Retinal pigment epithelial cell (primary cell): Measurements from ENCODE around the gene THAP4.

ENCODE experiments used
- DNase-seq: peaks from one replicate; pipeline ENCODE4 v3.0.0-alpha.2; 2010; ENCODE audit warnings: low read depth
- H3K4me3 ChIP-seq: 2 replicates; pipeline ENCODE4 v1.5.1; 2011; ENCODE audit warnings: mild to moderate bottlenecking, low read length, control low read depth, moderate library complexity
- TF ChIP-seq, protein P1 (sequence below): conservative IDR thresholded peaks from 2 replicates; pipeline ENCODE4 v1.5.1; 2011; ENCODE audit warnings: low read depth, low read length, control low read depth, inconsistent platforms

THAP4 gene, protein sequence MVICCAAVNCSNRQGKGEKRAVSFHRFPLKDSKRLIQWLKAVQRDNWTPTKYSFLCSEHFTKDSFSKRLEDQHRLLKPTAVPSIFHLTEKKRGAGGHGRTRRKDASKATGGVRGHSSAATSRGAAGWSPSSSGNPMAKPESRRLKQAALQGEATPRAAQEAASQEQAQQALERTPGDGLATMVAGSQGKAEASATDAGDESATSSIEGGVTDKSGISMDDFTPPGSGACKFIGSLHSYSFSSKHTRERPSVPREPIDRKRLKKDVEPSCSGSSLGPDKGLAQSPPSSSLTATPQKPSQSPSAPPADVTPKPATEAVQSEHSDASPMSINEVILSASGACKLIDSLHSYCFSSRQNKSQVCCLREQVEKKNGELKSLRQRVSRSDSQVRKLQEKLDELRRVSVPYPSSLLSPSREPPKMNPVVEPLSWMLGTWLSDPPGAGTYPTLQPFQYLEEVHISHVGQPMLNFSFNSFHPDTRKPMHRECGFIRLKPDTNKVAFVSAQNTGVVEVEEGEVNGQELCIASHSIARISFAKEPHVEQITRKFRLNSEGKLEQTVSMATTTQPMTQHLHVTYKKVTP

DNA sequence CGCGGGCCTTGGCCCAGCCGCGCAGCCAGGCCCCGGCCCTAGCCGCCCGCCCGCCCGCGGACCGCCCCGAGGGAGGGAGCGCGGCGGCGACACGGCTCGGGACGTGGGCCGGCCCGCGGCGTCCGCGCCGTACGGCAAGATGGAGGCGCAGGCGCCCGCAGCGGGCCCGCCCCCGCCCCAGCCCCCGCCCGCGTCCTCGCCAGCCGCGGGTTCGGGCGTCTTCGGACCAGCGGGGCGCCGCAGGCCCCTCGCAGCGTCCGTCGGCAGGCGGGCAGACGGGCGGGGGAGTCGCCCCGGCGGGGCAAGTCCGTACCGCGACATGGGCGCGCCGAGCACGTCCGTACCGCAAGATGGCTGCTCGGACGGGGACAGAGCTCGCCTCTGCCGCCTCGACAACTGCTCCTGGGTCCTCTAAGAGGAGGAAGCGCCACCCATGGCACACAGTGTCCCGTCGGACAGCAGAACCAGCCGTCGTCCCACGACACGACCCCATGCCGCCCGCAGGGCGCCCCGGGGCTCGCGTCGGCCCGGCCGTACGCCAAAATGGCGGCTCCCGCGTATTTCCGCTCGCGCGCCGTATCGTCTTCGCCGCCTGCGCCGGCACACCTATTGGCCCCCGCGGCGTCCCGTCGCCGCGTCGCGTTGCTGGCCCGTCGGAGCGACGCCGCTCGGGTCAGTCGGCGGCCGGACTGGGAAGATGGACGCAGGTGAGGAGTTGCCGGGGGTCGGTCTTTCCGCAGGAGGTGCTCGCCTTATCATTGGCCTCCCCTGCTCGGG, at the start of gene THAP4, which contains the start of gene ATG4B:
TSS of gene THAP4 (minus strand) at position 141 of the 777 bp plus-strand sequence. CDS start 141 bp downstream, outside the sequence.
TSS of gene ATG4B (plus strand) at position 676 of the 777 bp plus-strand sequence. CDS start at position 698, 22 bp downstream.
- TF ChIP-seq, protein P1, sequence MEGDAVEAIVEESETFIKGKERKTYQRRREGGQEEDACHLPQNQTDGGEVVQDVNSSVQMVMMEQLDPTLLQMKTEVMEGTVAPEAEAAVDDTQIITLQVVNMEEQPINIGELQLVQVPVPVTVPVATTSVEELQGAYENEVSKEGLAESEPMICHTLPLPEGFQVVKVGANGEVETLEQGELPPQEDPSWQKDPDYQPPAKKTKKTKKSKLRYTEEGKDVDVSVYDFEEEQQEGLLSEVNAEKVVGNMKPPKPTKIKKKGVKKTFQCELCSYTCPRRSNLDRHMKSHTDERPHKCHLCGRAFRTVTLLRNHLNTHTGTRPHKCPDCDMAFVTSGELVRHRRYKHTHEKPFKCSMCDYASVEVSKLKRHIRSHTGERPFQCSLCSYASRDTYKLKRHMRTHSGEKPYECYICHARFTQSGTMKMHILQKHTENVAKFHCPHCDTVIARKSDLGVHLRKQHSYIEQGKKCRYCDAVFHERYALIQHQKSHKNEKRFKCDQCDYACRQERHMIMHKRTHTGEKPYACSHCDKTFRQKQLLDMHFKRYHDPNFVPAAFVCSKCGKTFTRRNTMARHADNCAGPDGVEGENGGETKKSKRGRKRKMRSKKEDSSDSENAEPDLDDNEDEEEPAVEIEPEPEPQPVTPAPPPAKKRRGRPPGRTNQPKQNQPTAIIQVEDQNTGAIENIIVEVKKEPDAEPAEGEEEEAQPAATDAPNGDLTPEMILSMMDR, result no peak
- H3K4me3 ChIP-seq, result peak within 1 kb of the TSS; percentile 84
- DNase-seq, result peak; percentile 57

DNA sequence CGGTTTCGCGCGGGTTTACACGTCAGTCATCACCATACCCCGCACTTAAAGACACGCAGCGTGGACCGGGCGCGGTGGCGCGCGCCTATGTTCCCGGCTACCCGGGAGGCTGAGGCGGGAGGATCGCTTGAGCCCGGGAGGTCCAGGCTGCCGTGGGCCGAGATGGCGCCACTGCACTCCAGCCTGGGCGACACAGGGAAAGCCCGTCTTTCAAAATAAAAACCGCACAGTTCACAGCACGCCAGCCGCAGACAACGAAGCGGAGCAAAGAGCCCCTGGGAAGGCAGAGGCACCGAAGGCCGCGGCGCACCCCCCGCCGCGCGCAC, 49.3 kb upstream of the THAP4 start:
- peak overlapping the region; percentile 89 for H3K4me3 ChIP-seq
- DNase-seq, result no peak
- TF ChIP-seq, protein P1, result no peak

DNA sequence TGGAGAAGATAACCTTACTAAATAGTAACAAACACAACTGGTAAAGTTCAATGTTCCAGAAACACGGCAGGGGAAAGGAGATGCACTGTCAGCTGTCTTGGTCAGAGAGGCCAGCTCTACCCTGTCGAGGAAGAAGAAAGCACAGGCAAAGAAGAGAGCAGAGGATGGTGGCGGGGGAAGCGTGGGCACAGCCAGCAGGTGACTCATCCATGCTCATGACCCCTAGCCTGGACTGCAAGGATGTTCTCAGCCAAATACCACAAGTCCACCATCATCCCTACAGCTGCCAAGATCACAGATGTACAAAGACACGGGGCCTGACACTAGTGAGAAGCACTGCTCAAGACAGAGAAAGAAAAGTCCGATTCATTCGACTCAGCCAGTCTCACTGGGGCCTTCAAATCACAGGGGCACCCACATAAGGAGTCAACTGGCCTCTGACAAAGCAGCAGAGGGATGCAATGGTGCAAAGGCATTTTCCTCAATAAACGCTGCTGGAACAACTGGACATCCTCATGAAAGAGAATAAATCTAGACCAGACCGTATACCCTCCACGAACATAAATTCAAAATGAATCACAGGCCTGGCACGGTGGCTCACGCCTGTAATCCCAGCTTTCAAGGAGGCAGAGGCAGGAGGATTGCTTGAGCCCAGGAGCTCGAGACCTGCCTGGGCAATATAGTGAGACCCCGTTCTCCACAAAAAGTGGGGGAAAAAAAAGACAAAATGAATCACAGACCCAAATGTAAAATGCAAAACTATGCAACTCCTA, 44.1 kb upstream of the THAP4 start:
- no peak for DNase-seq
- no peak overlapping the region for H3K4me3 ChIP-seq
- TF ChIP-seq, protein P1, result no peak

DNA sequence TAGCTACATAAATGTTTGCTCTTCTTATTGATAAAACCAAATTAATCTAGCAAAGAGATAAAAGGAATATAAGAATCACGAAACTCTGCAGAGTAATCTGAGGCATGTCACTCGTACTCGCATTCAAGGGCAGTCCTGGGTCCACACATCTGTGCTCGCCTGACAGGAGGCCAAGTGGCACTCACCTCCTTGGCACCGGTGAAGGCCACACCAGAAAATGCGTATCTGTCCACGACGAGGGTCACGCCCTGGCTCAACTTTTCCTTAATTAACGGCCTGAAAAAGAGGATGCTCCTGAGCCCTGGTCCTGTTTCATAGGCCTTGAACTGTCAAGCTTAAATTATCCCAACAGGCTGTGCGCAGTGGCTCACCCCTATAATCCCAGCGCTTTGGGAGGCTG, 43.1 kb upstream of the THAP4 start:
- no peak for DNase-seq
- TF ChIP-seq, protein P1, result no peak
- H3K4me3 ChIP-seq, result no peak overlapping the region

DNA sequence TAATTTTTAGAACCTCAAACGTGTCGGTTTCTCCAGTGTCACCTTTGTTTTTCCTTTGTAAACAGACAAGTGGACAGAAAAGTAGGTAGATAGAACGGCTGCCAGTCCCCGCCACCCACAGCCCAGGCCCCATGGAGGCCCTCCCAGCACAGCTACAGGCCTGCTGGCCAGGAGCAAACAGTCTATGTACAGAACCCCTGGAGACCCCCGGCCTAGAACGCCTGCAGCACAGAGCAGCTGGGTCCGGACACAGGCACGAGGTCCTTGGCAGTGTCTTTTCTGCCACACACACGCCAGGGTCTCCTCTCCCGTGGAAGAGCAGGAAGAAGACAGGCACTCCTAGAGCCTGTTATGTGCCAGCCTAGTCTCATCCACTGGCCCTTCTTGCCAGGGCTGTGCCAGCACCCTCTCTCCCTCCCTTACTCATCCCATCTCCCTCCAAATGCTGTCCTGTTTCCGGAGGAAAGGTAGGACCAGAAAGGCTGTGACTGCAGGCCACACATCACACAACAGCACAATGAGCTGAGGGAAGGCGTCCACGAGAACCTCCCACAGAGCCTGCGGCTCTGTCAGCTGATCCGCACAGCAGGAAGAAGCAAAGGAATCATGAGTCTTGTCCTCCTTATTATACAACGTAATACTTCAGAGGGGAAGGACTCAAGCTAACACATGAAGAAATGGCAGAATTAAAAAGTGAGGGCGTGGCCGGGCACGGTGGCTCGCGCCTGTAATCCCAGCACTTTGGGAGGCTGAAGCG, 42.0 kb upstream of the THAP4 start:
- TF ChIP-seq, protein P1, result no peak
- no peak overlapping the region for H3K4me3 ChIP-seq
- no peak for DNase-seq

DNA sequence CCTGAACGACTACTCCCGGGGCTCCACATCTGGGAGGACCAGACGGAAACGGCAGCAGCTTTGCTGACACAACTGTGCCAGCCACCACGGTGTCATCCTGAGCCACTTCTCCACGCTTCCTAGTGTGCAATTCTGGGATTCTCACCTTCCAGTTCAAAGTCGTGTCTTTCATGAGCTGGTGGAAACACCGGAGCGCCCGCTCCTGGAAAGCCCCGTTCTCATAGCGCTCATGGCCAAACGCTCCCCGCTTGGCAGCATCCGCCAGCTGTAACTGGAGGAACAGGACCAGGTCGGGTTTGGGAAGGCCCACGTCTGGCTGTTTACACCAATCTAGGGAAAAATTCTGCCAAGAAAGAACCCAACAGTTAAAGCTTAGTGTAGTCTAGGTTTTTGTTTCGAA, 41.3 kb upstream of the THAP4 start:
- no peak for DNase-seq
- TF ChIP-seq, protein P1, result no peak

More for the DNA sequence above, 41.3 kb upstream of the THAP4 start:
- no peak overlapping the region for H3K4me3 ChIP-seq
